ENCODE results near the gene VPS51. TPM values are rescaled to one million over a fixed set of nuclear protein-coding genes. Genes with fewer than 3 reads are reported as not detected.

Gene VPS51
- total RNA-seq, 1 experiment from 2014 or later: 113 TPM

GRCh38 chr11:65066315-65066714 is 29.7 kb upstream of the VPS51 start:
- no peaks in the 10 kb centered on the region for H3K4me1 ChIP-seq (replicated peaks; ENCODE audit: insufficient read depth)
- BruUV-seq (replicated peaks): no TSS peak
- H3K9me3 ChIP-seq (ENCODE audit: insufficient read depth, low read depth): no peaks in the 10 kb centered on the region
- no peaks in the 10 kb centered on the region for H3K79me2 ChIP-seq (ENCODE audit: low read depth)
- TF ChIP-seq CTCF (conservative IDR thresholded peaks at IDR 0.05) (no peak), EZH2 (IDR thresholded peaks at IDR 0.05; ENCODE audit: low read depth) (no peak)
- H3K9me2 ChIP-seq (ENCODE audit: insufficient read depth): no peaks in the 10 kb centered on the region
- intact Hi-C loops (cut with micrococcal nuclease; ENCODE audit: unreplicated experiment): no loop called here
- H3K4me3 ChIP-seq: no peak overlapping the region
- H3K4me2 ChIP-seq: no peak overlapping the region
- DNase-seq: peak in 1 of 2 experiments; percentile 0
- H3K36me3 ChIP-seq (ENCODE audit: low read depth): no peaks in the 10 kb centered on the region
- ChIA-PET CTCF (no interaction called here), POLR2A (ENCODE audit: unreplicated experiment) (no interaction called here)
- H4K20me1 ChIP-seq (ENCODE audit: insufficient read depth): no peaks in the 10 kb centered on the region
- H2AFZ ChIP-seq: no peak overlapping the region
- H3K27me3 ChIP-seq (ENCODE audit: insufficient read depth, low read depth): no peaks in the 10 kb centered on the region
- H3F3A ChIP-seq (ENCODE audit: insufficient read depth, low read depth): no peaks in the 10 kb centered on the region
- H3K27ac ChIP-seq: no peak overlapping the region

GRCh38 chr11:65066805-65067291 is 29.2 kb upstream of the VPS51 start:
- H3K27ac ChIP-seq: no peak overlapping the region
- no peak for TF ChIP-seq CTCF (conservative IDR thresholded peaks at IDR 0.05)
- TF ChIP-seq EZH2 (IDR thresholded peaks at IDR 0.05; ENCODE audit: low read depth): no peak
- H3K79me2 ChIP-seq (ENCODE audit: low read depth): no peaks in the 10 kb centered on the region
- no peak overlapping the region for H3K4me2 ChIP-seq
- intact Hi-C loops (cut with micrococcal nuclease; ENCODE audit: unreplicated experiment): no loop called here
- no peaks in the 10 kb centered on the region for H3K27me3 ChIP-seq (ENCODE audit: insufficient read depth, low read depth)
- no peak overlapping the region for H3K4me3 ChIP-seq
- no peaks in the 10 kb centered on the region for H3F3A ChIP-seq (ENCODE audit: insufficient read depth, low read depth)
- no peaks in the 10 kb centered on the region for H3K9me2 ChIP-seq (ENCODE audit: insufficient read depth)
- H4K20me1 ChIP-seq (ENCODE audit: insufficient read depth): no peaks in the 10 kb centered on the region
- no peak for DNase-seq
- BruUV-seq (replicated peaks): no TSS peak
- no peaks in the 10 kb centered on the region for H3K36me3 ChIP-seq (ENCODE audit: low read depth)
- no peak overlapping the region for H2AFZ ChIP-seq
- ChIA-PET POLR2A (ENCODE audit: unreplicated experiment) (interaction anchor here (0.6 kb wide), 1 partner anchor 11 kb away, joined by 5 read pairs; no protein-coding TSS in a partner anchor), CTCF (no interaction called here)
- no peaks in the 10 kb centered on the region for H3K4me1 ChIP-seq (replicated peaks; ENCODE audit: insufficient read depth)
- H3K9me3 ChIP-seq (ENCODE audit: insufficient read depth, low read depth): no peaks in the 10 kb centered on the region

DNA sequence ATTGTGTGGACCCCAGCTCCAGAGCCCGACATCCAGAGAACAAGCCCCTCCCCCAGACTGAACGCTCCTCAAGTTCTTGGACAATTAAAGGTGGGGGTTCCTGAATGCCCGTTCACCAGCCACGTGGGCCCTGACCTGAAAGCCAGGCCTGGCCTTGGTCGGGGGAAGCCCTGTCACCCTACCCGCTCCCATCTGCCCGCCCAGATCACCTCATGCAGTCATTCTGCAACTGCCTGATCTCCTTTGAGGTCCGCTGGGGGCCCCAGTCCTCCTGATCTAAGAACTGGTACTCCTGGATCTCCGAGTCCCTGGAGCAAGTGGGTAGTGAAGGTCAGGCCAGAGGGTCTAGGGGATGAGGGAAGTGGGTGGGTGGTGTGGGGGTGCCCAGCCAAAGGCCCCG is 28.6 kb upstream of the VPS51 start:
- CTCF ChIA-PET: no interaction called here
- no peak overlapping the region for H3K27ac ChIP-seq
- no peaks in the 10 kb centered on the region for H3K27me3 ChIP-seq (ENCODE audit: insufficient read depth, low read depth)
- no peaks in the 10 kb centered on the region for H3F3A ChIP-seq (ENCODE audit: insufficient read depth, low read depth)
- no peaks in the 10 kb centered on the region for H4K20me1 ChIP-seq (ENCODE audit: insufficient read depth)
- no peak for TF ChIP-seq EZH2 (IDR thresholded peaks at IDR 0.05; ENCODE audit: low read depth)
- no peak for TF ChIP-seq CTCF (conservative IDR thresholded peaks at IDR 0.05)
- BruUV-seq (replicated peaks): no TSS peak
- no peak for DNase-seq
- no peaks in the 10 kb centered on the region for H3K4me1 ChIP-seq (replicated peaks; ENCODE audit: insufficient read depth)
- no peak overlapping the region for H2AFZ ChIP-seq
- no peak overlapping the region for H3K4me3 ChIP-seq
- H3K36me3 ChIP-seq (ENCODE audit: low read depth): no peaks in the 10 kb centered on the region
- intact Hi-C loops (cut with micrococcal nuclease; ENCODE audit: unreplicated experiment): no loop called here
- no peak overlapping the region for H3K4me2 ChIP-seq
- H3K9me3 ChIP-seq (ENCODE audit: insufficient read depth, low read depth): no peaks in the 10 kb centered on the region
- no peaks in the 10 kb centered on the region for H3K79me2 ChIP-seq (ENCODE audit: low read depth)
- POLR2A ChIA-PET (ENCODE audit: unreplicated experiment): no interaction called here
- no peaks in the 10 kb centered on the region for H3K9me2 ChIP-seq (ENCODE audit: insufficient read depth)
